IMR-90 (cell line): ENCODE data around the gene TBC1D23.

Source experiments
- BHLHE40 ChIP-seq: fragments of 150-350 bp; IDR thresholded peaks from 2 replicates; pipeline ENCODE4 v1.6.1; 2016; ENCODE audit warnings: mild to moderate bottlenecking, low read depth, low read length
- CEBPB ChIP-seq: IDR thresholded peaks from 2 replicates; pipeline ENCODE4 v1.6.1; 2012; ENCODE audit warnings: low read depth, low read length, improper control_type of control experiment
- FOS ChIP-seq: fragments of 150-350 bp; IDR thresholded peaks from 2 replicates; pipeline ENCODE4 v1.6.1; 2016; ENCODE audit warnings: low read depth, low read length
- MXI1 ChIP-seq: IDR thresholded peaks from 2 replicates; pipeline ENCODE4 v1.6.1; 2012; ENCODE audit warnings: low read depth, mild to moderate bottlenecking, low read length, moderate library complexity, borderline replicate concordance
- POLR2A ChIP-seq: IDR thresholded peaks from 2 replicates; pipeline ENCODE4 v1.6.1; 2012; ENCODE audit warnings: mild to moderate bottlenecking, low read depth, low read length
- RCOR1 ChIP-seq: IDR thresholded peaks from 2 replicates; pipeline ENCODE4 v1.6.1; 2012; ENCODE audit warnings: mild to moderate bottlenecking, low read length, improper control_type of control experiment; ENCODE audit not compliant: insufficient replicate concordance
- SMC3 ChIP-seq: fragments of 150-350 bp; IDR thresholded peaks from 2 replicates; pipeline ENCODE4 v1.6.1; 2016; ENCODE audit warnings: low read depth, mild to moderate bottlenecking, antibody characterized with exemption, low read length, moderate library complexity
- TF ChIP-seq, protein P1 (sequence below): conservative IDR thresholded peaks from 2 replicates; pipeline ENCODE4 v1.5.1; 2012; ENCODE audit warnings: mild to moderate bottlenecking, low read depth, low read length, improper control_type of control experiment
- TF ChIP-seq, protein P2 (sequence below): fragments of 150-350 bp; IDR thresholded peaks from 2 replicates; pipeline ENCODE4 v1.6.1; 2017; ENCODE audit warnings: mild to moderate bottlenecking, antibody characterized with exemption, low read length, low read depth

DNA sequence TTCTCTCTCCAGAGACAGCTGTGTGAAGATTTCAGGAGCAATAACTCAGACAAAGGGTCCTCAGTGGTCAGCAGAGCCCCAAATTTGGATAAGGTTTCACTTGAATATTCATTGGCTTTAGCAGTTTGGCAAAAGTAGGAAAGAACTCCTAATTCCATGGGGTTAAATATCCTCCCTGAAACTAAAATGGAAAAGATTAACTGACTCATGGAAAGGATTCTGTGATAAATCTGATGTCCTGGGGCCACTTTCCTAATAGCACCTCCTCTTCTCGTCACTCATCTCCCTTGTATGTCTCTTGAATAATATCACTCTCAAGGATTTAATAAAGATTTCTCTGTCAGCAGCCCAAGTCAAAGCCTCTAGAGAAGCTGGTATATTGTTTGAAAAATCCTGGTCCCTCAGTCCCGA, 33.3 kb upstream of the TBC1D23 start:
- TF ChIP-seq, protein P1, sequence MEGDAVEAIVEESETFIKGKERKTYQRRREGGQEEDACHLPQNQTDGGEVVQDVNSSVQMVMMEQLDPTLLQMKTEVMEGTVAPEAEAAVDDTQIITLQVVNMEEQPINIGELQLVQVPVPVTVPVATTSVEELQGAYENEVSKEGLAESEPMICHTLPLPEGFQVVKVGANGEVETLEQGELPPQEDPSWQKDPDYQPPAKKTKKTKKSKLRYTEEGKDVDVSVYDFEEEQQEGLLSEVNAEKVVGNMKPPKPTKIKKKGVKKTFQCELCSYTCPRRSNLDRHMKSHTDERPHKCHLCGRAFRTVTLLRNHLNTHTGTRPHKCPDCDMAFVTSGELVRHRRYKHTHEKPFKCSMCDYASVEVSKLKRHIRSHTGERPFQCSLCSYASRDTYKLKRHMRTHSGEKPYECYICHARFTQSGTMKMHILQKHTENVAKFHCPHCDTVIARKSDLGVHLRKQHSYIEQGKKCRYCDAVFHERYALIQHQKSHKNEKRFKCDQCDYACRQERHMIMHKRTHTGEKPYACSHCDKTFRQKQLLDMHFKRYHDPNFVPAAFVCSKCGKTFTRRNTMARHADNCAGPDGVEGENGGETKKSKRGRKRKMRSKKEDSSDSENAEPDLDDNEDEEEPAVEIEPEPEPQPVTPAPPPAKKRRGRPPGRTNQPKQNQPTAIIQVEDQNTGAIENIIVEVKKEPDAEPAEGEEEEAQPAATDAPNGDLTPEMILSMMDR, result no peak
- TF ChIP-seq CEBPB (no peak), POLR2A (no peak), MXI1 (no peak), RCOR1 (no peak), SMC3 (no peak), FOS (no peak), BHLHE40 (no peak)
- TF ChIP-seq, protein P2, sequence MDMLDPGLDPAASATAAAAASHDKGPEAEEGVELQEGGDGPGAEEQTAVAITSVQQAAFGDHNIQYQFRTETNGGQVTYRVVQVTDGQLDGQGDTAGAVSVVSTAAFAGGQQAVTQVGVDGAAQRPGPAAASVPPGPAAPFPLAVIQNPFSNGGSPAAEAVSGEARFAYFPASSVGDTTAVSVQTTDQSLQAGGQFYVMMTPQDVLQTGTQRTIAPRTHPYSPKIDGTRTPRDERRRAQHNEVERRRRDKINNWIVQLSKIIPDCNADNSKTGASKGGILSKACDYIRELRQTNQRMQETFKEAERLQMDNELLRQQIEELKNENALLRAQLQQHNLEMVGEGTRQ, result no peak
